MM.1S (cell line): ENCODE results near the gene KIAA1586.

ENCODE experiments used
- CTCF ChIP-seq: fragments of 300-600 bp; sonication (generic); IDR thresholded peaks from 2 replicates; pipeline ENCODE4 v1.5.1; 2016; ENCODE audit warnings: antibody characterized with exemption, low read length, mixed read lengths
- EZH2 ChIP-seq: fragments of 300-600 bp; sonication (generic); optimal IDR thresholded peaks from 2 replicates; pipeline ENCODE3; 2017; ENCODE audit warnings: low read depth, mild to moderate bottlenecking, antibody characterized with exemption, low read length, mixed read lengths

GRCh38 chr6:57074383-57074782 lies 27.9 kb downstream of the KIAA1586 start:
- no peak for TF ChIP-seq CTCF
- TF ChIP-seq EZH2 = no peak
